Neuronal stem cell (in vitro differentiated cells): ENCODE results near the gene PSG4.
"Not testable (repeated sequence)": the region's sequence is repeated elsewhere in the genome, so short reads cannot be mapped to it uniquely, and the experiment has no call there.

Source experiments
- DNase-seq: peaks from one replicate; pipeline ENCODE4 v3.0.0-alpha.2; 2013; ENCODE audit warnings: low spot score
- H2AFZ ChIP-seq: one replicate; pipeline ENCODE4 v1.6.1; 2013; ENCODE audit warnings: mild to moderate bottlenecking, low read length, inconsistent platforms
- H2AK5ac ChIP-seq: 2 replicates; pipeline ENCODE4 v1.6.1; 2013; ENCODE audit warnings: low read depth, mild to moderate bottlenecking, inconsistent platforms, low read length, moderate library complexity, mixed read lengths
- H2BK120ac ChIP-seq: 2 replicates; pipeline ENCODE4 v1.6.1; 2013; ENCODE audit warnings: low read depth, mild to moderate bottlenecking, inconsistent platforms, low read length, moderate library complexity, mixed read lengths
- H2BK12ac ChIP-seq: one replicate; pipeline ENCODE4 v1.6.1; 2013; ENCODE audit warnings: low read length, inconsistent platforms
- H2BK15ac ChIP-seq: 2 replicates; pipeline ENCODE4 v1.6.1; 2013; ENCODE audit warnings: mild to moderate bottlenecking, low read length, inconsistent platforms, mixed read lengths
- H2BK5ac ChIP-seq: one replicate; pipeline ENCODE4 v1.6.1; 2013; ENCODE audit warnings: inconsistent platforms, mild to moderate bottlenecking, low read length, moderate library complexity
- H3K14ac ChIP-seq: one replicate; pipeline ENCODE4 v1.6.1; 2013; ENCODE audit warnings: low read length, inconsistent platforms
- H3K18ac ChIP-seq: 2 replicates; pipeline ENCODE4 v1.6.1; 2013; ENCODE audit warnings: low read length, inconsistent platforms
- H3K23ac ChIP-seq: 2 replicates; pipeline ENCODE4 v1.6.1; 2013; ENCODE audit warnings: low read depth, mild to moderate bottlenecking, mixed read lengths, low read length, inconsistent platforms; ENCODE audit not compliant: poor library complexity
- H3K27ac ChIP-seq: replicated peaks from 3 replicates; pipeline ENCODE4 v1.5.1; 2013; ENCODE audit warnings: low read length, inconsistent platforms
- H3K27me3 ChIP-seq, 3 experiments: 2 replicates each; pipeline ENCODE4 v1.6.1; 2013; ENCODE audit warnings: low read length in 3 of 3, mild to moderate bottlenecking in 2 of 3, inconsistent platforms in 1 of 3, low read depth in 1 of 3, mixed read lengths in 1 of 3, moderate library complexity in 1 of 3; ENCODE audit not compliant: control insufficient read depth in 3 of 3, insufficient read depth in 3 of 3
- H3K36me3 ChIP-seq, 2 donors: replicated peaks in 1 of 2; 2 replicates each; pipeline ENCODE4 v1.6.1; 2013; ENCODE audit warnings: low read length in 2 of 2; ENCODE audit not compliant: control insufficient read depth in 2 of 2, insufficient read depth in 2 of 2
- H3K4ac ChIP-seq: 2 replicates; pipeline ENCODE4 v1.6.1; 2013; ENCODE audit warnings: inconsistent platforms, mild to moderate bottlenecking, low read length, moderate library complexity
- H3K4me1 ChIP-seq, 2 donors: 1 replicate in 1 of 2; 2 replicates in 1 of 2; pipeline ENCODE4 v1.6.1; 2013; ENCODE audit warnings: low read length in 2 of 2, low read depth in 1 of 2; ENCODE audit not compliant: control insufficient read depth in 2 of 2, insufficient read depth in 1 of 2
- H3K4me2 ChIP-seq: one replicate; pipeline ENCODE4 v1.6.1; 2013; ENCODE audit warnings: mild to moderate bottlenecking, low read length, inconsistent platforms; ENCODE audit not compliant: insufficient read depth, poor library complexity, severe bottlenecking
- H3K4me3 ChIP-seq, 2 donors: 2 replicates each; pipeline ENCODE4 v1.5.1; 2013; ENCODE audit warnings: low read length in 2 of 2, mild to moderate bottlenecking in 2 of 2, inconsistent platforms in 1 of 2, moderate library complexity in 1 of 2
- H3K79me1 ChIP-seq: one replicate; pipeline ENCODE4 v1.6.1; 2013; ENCODE audit warnings: low read depth, mild to moderate bottlenecking, inconsistent platforms, low read length, moderate library complexity
- H3K9ac ChIP-seq: one replicate; pipeline ENCODE4 v1.6.1; 2013; ENCODE audit warnings: mild to moderate bottlenecking, low read depth, low read length, inconsistent platforms; ENCODE audit not compliant: poor library complexity
- H3K9me3 ChIP-seq, 2 donors: replicated peaks in 1 of 2; 2 replicates each; pipeline versions ENCODE3 to v1.6.1; 2013; ENCODE audit warnings: low read length in 2 of 2, mild to moderate bottlenecking in 2 of 2, inconsistent platforms in 1 of 2, low read depth in 1 of 2, mixed read lengths in 1 of 2, moderate library complexity in 1 of 2; ENCODE audit not compliant: control insufficient read depth in 2 of 2, insufficient read depth in 1 of 2
- H4K8ac ChIP-seq: one replicate; pipeline ENCODE4 v1.6.1; 2013; ENCODE audit warnings: low read depth, mild to moderate bottlenecking, inconsistent platforms, low read length, moderate library complexity
- H4K91ac ChIP-seq: one replicate; pipeline ENCODE4 v1.6.1; 2013; ENCODE audit warnings: low read length, low read depth, mild to moderate bottlenecking, inconsistent platforms; ENCODE audit not compliant: poor library complexity
- WGBS, 2 donors: extraction: QIAGEN DNeasy Blood & Tissue Kit; methylation state at CpG; one replicate each; pipeline ENCODE4 v1.1.7; 2013; ENCODE audit warnings: missing lambda C conversion rate in 2 of 2, mixed read lengths in 1 of 2; ENCODE audit not compliant: insufficient read length in 2 of 2, insufficient replicate concordance in 1 of 2; ENCODE audit errors: extremely low coverage in 2 of 2; 5-methylcytosine and 5-hydroxymethylcytosine counted together

Gene PSG4

DNA sequence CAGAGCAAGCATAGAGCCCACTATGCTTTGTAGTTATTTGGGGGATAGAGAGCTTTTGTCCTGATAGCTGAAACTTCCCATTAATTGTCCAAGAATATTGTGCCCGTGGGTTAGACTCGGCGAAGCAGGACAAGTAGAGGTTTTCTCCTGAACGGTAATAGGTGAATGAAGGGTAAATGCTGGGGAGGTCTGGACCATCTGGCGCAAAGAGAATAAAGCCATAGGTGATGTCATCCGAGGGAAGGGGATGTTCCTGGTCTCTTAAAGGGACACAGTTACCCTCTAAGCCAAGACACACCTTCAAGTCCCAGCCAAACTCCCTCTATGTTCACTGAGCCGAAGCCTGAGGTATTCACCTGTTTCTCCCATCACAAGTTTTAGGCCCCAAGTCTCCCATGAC is 11.0 kb downstream of the PSG4 start:
- not testable (repeated sequence) for H4K91ac ChIP-seq, H2BK15ac ChIP-seq, H2AK5ac ChIP-seq, H4K8ac ChIP-seq, H2BK12ac ChIP-seq, H2AFZ ChIP-seq, H3K27ac ChIP-seq, DNase-seq, H3K23ac ChIP-seq, H3K4me2 ChIP-seq, H3K4me1 ChIP-seq, H3K14ac ChIP-seq, H3K4ac ChIP-seq, H2BK5ac ChIP-seq, H3K36me3 ChIP-seq, H3K4me3 ChIP-seq, H2BK120ac ChIP-seq, H3K9me3 ChIP-seq, H3K79me1 ChIP-seq, H3K18ac ChIP-seq, H3K27me3 ChIP-seq, H3K9ac ChIP-seq
- no CpG with 5 or more reads among the region's 7 CpGs for WGBS, 2 donors

DNA sequence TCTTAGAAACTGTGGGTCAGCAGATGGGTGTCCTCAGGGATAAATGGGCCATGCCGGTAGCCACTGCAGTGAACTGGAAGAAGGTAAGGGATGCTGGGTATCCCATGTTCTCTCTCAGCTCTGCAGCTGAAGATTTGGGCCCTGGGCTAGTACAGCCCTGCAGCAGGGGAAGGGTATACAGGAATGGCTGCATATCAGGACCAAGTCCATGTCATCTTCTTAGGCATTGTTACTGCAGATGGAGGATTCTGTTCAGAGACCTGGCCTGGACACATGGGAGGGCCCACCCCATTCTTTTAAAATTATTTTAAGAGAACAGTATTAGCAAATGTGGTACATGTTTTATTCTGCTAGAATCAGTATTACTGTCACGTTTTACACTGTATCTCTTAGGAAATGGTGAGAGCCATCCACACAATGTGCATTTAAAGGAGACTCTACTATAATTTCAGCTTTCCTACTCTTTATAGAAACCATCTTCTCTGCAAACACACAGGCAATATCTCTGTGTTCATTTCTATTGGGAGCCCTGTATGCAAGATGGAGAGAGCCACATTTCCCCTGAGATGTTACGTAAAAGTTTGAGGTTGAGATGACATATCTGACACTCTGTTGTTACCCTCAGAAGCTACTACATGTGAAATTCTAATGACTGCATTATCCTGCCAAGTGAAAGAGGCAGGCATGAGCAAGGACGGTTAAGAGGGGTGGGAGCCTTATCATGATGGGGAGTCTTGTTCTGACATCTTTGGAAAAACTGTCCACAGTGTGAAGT is 12.9 kb downstream of the PSG4 start:
- not testable (repeated sequence) for H3K27me3 ChIP-seq, H2BK5ac ChIP-seq, H2BK12ac ChIP-seq, H3K4ac ChIP-seq, H2AK5ac ChIP-seq, H3K14ac ChIP-seq, H2BK120ac ChIP-seq, H2AFZ ChIP-seq, DNase-seq, H3K36me3 ChIP-seq, H3K79me1 ChIP-seq, H2BK15ac ChIP-seq, H3K4me2 ChIP-seq, H4K8ac ChIP-seq, H3K9ac ChIP-seq, H3K4me3 ChIP-seq, H3K4me1 ChIP-seq, H3K23ac ChIP-seq, H4K91ac ChIP-seq, H3K18ac ChIP-seq, H3K27ac ChIP-seq, H3K9me3 ChIP-seq
- no CpG with 5 or more reads among the region's 4 CpGs for WGBS, 2 donors

DNA sequence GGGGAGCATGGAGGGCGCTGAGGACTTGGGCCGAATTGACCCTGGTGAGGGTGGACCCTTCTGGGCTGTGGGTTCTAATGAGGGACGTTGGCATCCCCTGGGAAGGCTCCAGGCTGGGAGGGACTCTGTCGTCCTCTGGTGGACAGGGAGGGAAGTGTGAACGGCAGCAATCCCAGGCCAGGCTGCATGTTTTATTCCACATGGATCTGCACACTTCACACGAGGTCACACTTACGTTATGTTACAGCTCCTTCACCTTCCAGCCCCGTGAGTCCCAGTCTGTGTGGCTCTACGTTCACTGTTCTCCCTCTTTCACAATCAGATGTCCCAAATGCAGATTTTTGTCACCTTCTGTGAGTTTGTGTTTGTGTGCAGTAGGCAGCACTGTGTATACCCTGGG is 17.3 kb downstream of the PSG4 start:
- not testable (repeated sequence) for H2BK12ac ChIP-seq, H2BK120ac ChIP-seq, H4K8ac ChIP-seq, H3K18ac ChIP-seq, H3K4me3 ChIP-seq, H3K9ac ChIP-seq, H3K4ac ChIP-seq, H2AK5ac ChIP-seq, H3K9me3 ChIP-seq, DNase-seq, H3K27me3 ChIP-seq, H3K27ac ChIP-seq, H3K4me2 ChIP-seq, H3K79me1 ChIP-seq, H2BK15ac ChIP-seq, H3K23ac ChIP-seq, H4K91ac ChIP-seq, H3K36me3 ChIP-seq, H3K4me1 ChIP-seq, H2AFZ ChIP-seq, H3K14ac ChIP-seq, H2BK5ac ChIP-seq
- no CpG with 5 or more reads among the region's 9 CpGs for WGBS, 2 donors

DNA sequence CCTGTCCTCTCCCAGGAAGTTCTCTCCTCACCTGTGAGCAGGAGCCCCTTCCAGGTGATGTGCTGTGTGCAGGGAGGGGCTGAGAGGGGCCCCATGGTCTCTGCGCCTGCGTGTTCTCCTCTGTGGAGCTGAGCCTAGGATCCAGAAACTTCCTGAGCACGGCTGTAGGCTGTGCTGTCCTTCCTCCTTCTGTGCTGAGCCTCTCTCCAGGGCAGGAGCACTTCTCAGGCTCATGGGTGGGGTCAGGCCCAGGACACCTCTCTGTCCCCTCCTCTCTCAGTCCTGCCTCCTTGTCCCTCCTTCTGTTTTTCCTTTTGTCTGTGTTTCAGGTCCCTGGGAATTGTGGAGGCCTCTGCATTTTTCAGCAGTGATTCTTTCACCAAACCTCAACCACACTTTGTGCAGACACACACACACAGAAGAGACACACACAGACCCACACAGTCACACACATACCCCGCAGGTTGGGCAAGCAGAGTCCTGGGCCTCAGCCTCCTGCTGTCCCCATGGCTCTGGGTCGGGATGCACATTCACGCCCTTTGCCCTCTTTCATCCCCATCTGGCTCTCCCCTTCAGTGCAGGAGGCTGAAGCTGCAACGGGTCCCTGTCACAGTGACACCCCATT is 19.0 kb downstream of the PSG4 start, which contains the start of gene PSG5:
Gene PSG5 (minus strand): TSS at position 226 of the 625 bp plus-strand sequence. CDS start 131 bp downstream, at position 95.
- H3K18ac ChIP-seq, H3K4ac ChIP-seq, H2BK15ac ChIP-seq, H3K4me2 ChIP-seq, H3K79me1 ChIP-seq, H3K9ac ChIP-seq, H2AK5ac ChIP-seq, H2BK120ac ChIP-seq, H3K9me3 ChIP-seq, H3K27me3 ChIP-seq, H3K23ac ChIP-seq, H4K91ac ChIP-seq, H2BK5ac ChIP-seq, H3K14ac ChIP-seq, H3K36me3 ChIP-seq, H3K27ac ChIP-seq, DNase-seq, H2AFZ ChIP-seq, H2BK12ac ChIP-seq, H3K4me1 ChIP-seq, H4K8ac ChIP-seq: not testable (repeated sequence)
- no CpG with 5 or more reads among the region's 7 CpGs for whole genome bisulfite sequencing, 2 donors
- peak within 1 kb of the TSS in 1 of 2 donors; percentile 55 for H3K4me3 ChIP-seq
